ENCODE measurements around the gene R3HDM1.
A peak's percentile ranks its signal among the peaks of the same experiment; 100 is the strongest.
"Not testable (repeated sequence)": the region's sequence is repeated elsewhere in the genome, so short reads cannot be mapped to it uniquely, and the experiment has no call there.

Gene R3HDM1

DNA sequence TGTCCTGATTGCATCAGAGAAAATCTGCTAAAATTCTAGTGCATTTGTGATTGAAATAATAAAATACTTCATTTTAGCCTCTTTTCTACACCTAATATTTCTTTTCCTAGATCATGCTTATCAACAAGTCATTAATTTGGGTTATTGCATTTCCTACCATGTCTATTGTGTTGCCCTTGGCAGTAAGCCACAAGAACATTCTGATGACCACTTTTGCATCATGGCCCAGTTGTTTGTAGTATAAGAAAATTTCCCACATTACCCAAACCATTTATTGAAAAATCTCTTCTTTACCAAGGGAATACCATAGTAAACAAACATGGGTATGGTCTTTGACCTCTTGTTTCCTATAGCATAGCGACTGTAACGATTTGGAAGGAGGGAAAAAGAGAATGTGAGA is 76.3 kb downstream of the R3HDM1 start:
- no peak for ATAC-seq
- Mint-ChIP-seq H3K4me1 (no peaks in the 10 kb centered on the region), H3K36me3 (peaks cover 42% of the 10 kb centered on the region), H3K9me3 (no peaks in the 10 kb centered on the region), H3K4me3 (no peak overlapping the region), H3K27ac (no peak overlapping the region)
- DNase-seq (ENCODE audit: low spot score in 2 of 2) = no peak

GRCh38 chr2:135612319-135612718 is 81.0 kb downstream of the R3HDM1 start:
- Mint-ChIP-seq H3K4me1 (no peaks in the 10 kb centered on the region), H3K9me3 (no peaks in the 10 kb centered on the region), H3K27ac (no peak overlapping the region), H3K4me3 (no peak overlapping the region), H3K36me3 (peaks cover 13% of the 10 kb centered on the region)
- ATAC-seq = no peak
- no peak for DNase-seq (ENCODE audit: low spot score in 2 of 2)

DNA sequence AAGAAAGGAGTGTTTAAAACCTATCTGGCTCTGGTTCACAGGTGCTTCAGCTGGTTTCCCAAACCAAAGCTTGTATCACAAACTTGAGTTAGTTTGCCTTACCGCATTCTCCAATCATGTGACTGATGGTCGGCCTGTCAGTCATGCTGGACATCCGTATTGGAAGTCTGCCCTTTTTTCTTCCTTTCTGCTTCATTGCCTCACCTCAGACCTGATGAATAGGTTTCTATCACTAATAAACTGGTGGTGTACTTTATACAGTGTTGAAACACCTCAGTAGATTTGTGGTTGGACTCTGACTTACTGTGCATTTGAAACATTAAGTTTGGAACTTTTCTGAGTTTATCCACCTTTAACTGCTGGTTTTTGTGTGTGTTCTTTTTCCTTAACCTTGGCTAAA is 84.1 kb downstream of the R3HDM1 start:
- Mint-ChIP-seq H3K27ac (no peak overlapping the region), H3K9me3 (no peaks in the 10 kb centered on the region), H3K4me1 (no peaks in the 10 kb centered on the region), H3K4me3 (no peak overlapping the region), H3K36me3 (peaks cover 5% of the 10 kb centered on the region)
- ATAC-seq = no peak
- no peak for DNase-seq (ENCODE audit: low spot score in 2 of 2)

GRCh38 chr2:135617501-135618015 is 86.3 kb downstream of the R3HDM1 start:
- no peaks in the 10 kb centered on the region for H3K4me1 Mint-ChIP-seq
- no peaks in the 10 kb centered on the region for H3K9me3 Mint-ChIP-seq
- H3K4me3 Mint-ChIP-seq = no peak overlapping the region
- DNase-seq (ENCODE audit: low spot score in 2 of 2) (no peak), ATAC-seq (no peak)
- peaks cover 20% of the 10 kb centered on the region for H3K36me3 Mint-ChIP-seq
- no peak overlapping the region for H3K27ac Mint-ChIP-seq

GRCh38 chr2:135620198-135620597 is 88.9 kb downstream of the R3HDM1 start:
- Mint-ChIP-seq H3K36me3 (peaks cover 27% of the 10 kb centered on the region), H3K9me3 (no peaks in the 10 kb centered on the region)
- DNase-seq (ENCODE audit: low spot score in 2 of 2) = no peak

DNA sequence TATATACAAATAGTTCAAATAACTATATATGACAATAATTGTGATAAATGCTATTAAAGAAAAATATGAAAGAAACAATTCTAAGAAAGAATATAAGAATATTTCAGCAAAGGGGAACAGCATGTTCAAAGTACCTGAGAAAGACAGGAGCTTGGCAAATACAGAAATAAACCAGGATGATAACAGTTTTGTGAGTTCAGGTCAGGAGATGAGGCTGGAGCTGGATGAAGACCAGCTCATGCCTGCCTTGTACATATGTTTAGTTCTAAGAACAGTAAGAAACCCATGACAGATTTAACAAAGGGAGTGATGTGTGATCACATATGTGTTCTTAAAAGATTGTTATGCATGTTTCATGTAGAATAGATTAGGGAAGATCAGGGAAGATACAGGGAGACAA is 98.2 kb downstream of the R3HDM1 start:
- no peak overlapping the region for H3K27ac Mint-ChIP-seq
- no peak overlapping the region for H3K4me3 Mint-ChIP-seq
- DNase-seq (ENCODE audit: low spot score in 2 of 2) (no peak), ATAC-seq (no peak)
- H3K36me3 Mint-ChIP-seq = peaks cover 12% of the 10 kb centered on the region
- H3K4me1 Mint-ChIP-seq = no peaks in the 10 kb centered on the region
- H3K9me3 Mint-ChIP-seq = no peaks in the 10 kb centered on the region

More at GRCh38 chr2:135620198-135620597, 88.9 kb downstream of the R3HDM1 start:
- peak overlapping the region; percentile 77 for H3K27ac Mint-ChIP-seq
- H3K4me3 Mint-ChIP-seq = no peak overlapping the region
- no peaks in the 10 kb centered on the region for H3K4me1 Mint-ChIP-seq
- peak; percentile 97 for ATAC-seq

- H3K4me1 Mint-ChIP-seq; H3K9me3 Mint-ChIP-seq; ATAC-seq; H3K27ac Mint-ChIP-seq; H3K4me3 Mint-ChIP-seq; DNase-seq (ENCODE audit: low spot score in 2 of 2): not testable (repeated sequence)
- peaks cover 12% of the 10 kb centered on the region for H3K36me3 Mint-ChIP-seq
These were observed 98.8 kb downstream of the R3HDM1 start for GRCh38 chr2:135630034-135630433.

- H3K27ac Mint-ChIP-seq = peak overlapping the region; percentile 5
- ATAC-seq (no peak), DNase-seq (ENCODE audit: low spot score in 2 of 2) (no peak)
- H3K36me3 Mint-ChIP-seq = peaks cover 13% of the 10 kb centered on the region
- H3K4me3 Mint-ChIP-seq = no peak overlapping the region
- no peaks in the 10 kb centered on the region for H3K9me3 Mint-ChIP-seq
- H3K4me1 Mint-ChIP-seq = no peaks in the 10 kb centered on the region
These were observed 99.2 kb downstream of the R3HDM1 start for GRCh38 chr2:135630488-135630887.

- Mint-ChIP-seq H3K4me3 (no peak overlapping the region), H3K4me1 (peaks cover 12% of the 10 kb centered on the region), H3K9me3 (no peaks in the 10 kb centered on the region), H3K27ac (no peak overlapping the region), H3K36me3 (peaks cover 44% of the 10 kb centered on the region)
- ATAC-seq (no peak), DNase-seq (ENCODE audit: low spot score in 2 of 2) (no peak)
These were observed 102.3 kb downstream of the R3HDM1 start for GRCh38 chr2:135633582-135633981.

GRCh38 chr2:135635212-135635835 is 104.0 kb downstream of the R3HDM1 start:
- H3K36me3 Mint-ChIP-seq = peaks cover 56% of the 10 kb centered on the region
- ATAC-seq (no peak), DNase-seq (ENCODE audit: low spot score in 2 of 2) (no peak)
- H3K4me1 Mint-ChIP-seq = peaks cover 12% of the 10 kb centered on the region
- H3K4me3 Mint-ChIP-seq = no peak overlapping the region
- no peak overlapping the region for H3K27ac Mint-ChIP-seq
- no peaks in the 10 kb centered on the region for H3K9me3 Mint-ChIP-seq

DNA sequence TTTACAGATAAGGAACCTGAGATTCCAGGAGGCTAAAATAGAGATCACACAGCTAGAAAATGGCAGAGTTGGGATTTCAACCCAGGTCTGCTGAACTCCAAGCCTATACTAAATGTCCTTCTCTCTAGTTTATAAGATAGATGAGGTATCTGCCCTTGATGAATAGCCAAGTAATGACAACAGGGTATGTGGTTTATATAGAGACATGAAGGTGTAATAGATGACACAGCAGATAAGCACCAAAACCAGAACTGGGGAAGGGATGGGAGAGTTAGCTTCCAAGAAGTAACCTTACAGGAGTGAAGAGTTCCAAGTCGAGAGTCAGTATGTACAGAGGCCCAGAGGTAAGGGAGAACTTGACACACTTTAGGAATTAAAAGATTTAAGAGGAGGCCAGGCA is 105.7 kb downstream of the R3HDM1 start:
- Mint-ChIP-seq H3K4me3 (no peak overlapping the region), H3K9me3 (no peaks in the 10 kb centered on the region), H3K36me3 (peaks cover 59% of the 10 kb centered on the region), H3K4me1 (peaks cover 12% of the 10 kb centered on the region), H3K27ac (peak overlapping the region; percentile 63)
- DNase-seq (ENCODE audit: low spot score in 2 of 2) (no peak), ATAC-seq (peak; percentile 55)

- peaks cover 12% of the 10 kb centered on the region for H3K4me1 Mint-ChIP-seq
- H3K4me3 Mint-ChIP-seq = no peak overlapping the region
- DNase-seq (ENCODE audit: low spot score in 2 of 2) = no peak
- ATAC-seq = peak; percentile 85
- H3K9me3 Mint-ChIP-seq = no peaks in the 10 kb centered on the region
- H3K27ac Mint-ChIP-seq = peak overlapping the region; percentile 63
- H3K36me3 Mint-ChIP-seq = peaks cover 60% of the 10 kb centered on the region
These were observed 106.3 kb downstream of the R3HDM1 start for GRCh38 chr2:135637456-135638087.

DNA sequence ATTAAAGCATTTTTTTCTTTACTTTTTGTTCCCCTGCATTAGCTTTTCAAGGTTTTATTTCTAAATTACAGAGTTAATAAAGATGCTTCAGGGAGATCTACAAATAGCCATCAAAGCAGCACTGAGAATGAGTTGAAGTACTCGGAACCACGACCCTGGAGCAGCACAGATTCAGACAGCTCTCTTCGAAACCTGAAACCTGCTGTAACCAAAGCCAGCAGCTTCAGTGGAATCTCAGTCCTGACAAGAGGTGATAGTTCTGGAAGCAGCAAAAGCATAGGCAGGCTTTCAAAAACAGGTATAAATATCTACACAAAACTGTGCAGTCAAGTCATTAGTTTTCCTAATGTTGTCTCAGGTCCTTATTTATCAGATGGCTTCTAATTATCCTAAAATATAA is 107.5 kb downstream of the R3HDM1 start:
- Mint-ChIP-seq H3K4me1 (peaks cover 12% of the 10 kb centered on the region), H3K9me3 (no peaks in the 10 kb centered on the region), H3K27ac (no peak overlapping the region), H3K4me3 (no peak overlapping the region), H3K36me3 (peaks cover 69% of the 10 kb centered on the region)
- DNase-seq (ENCODE audit: low spot score in 2 of 2) (no peak), ATAC-seq (no peak)

DNA sequence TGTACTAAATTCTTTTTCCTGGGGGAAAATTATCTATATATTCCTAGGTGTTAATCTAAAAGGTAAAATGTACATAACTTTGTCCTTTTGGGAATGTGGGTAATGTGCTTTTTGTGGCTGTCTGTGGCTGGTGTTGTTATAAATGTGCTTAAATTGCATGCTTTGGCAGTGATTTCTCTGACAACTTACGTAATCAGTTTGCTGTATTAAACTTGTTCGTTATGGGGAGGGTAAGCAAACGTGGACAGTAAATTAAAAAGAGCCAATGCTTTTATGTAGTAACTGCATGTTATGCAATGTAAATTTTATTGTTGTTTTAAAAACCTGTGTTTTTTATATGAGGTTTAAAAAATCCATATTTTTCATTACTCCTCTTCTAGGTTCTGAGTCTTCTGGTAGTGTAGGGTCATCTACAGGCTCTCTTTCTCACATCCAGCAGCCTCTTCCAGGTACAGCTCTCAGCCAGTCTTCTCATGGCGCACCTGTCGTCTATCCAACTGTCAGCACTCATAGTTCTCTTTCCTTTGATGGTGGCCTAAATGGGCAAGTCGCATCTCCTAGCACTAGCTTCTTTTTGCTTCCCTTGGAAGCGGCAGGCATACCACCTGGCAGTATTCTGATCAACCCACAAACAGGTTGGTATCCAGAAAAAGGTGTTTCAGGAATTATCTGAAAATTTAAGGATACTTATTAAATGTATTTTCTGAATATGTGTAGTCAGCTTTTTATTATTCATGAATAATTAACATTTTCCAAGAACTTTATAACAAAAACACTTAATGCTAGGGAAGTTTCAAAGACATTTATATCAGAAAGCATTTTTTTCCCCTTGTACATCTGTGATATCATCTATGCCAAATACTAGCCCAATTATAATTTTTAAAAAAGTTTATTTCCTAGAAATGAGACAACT is 110.1 kb downstream of the R3HDM1 start:
- ATAC-seq = no peak
- peaks cover 73% of the 10 kb centered on the region for H3K36me3 Mint-ChIP-seq
- no peak overlapping the region for H3K27ac Mint-ChIP-seq
- H3K9me3 Mint-ChIP-seq = no peaks in the 10 kb centered on the region
- no peak for DNase-seq (ENCODE audit: low spot score in 2 of 2)
- no peak overlapping the region for H3K4me3 Mint-ChIP-seq
- H3K4me1 Mint-ChIP-seq = peaks cover 12% of the 10 kb centered on the region

DNA sequence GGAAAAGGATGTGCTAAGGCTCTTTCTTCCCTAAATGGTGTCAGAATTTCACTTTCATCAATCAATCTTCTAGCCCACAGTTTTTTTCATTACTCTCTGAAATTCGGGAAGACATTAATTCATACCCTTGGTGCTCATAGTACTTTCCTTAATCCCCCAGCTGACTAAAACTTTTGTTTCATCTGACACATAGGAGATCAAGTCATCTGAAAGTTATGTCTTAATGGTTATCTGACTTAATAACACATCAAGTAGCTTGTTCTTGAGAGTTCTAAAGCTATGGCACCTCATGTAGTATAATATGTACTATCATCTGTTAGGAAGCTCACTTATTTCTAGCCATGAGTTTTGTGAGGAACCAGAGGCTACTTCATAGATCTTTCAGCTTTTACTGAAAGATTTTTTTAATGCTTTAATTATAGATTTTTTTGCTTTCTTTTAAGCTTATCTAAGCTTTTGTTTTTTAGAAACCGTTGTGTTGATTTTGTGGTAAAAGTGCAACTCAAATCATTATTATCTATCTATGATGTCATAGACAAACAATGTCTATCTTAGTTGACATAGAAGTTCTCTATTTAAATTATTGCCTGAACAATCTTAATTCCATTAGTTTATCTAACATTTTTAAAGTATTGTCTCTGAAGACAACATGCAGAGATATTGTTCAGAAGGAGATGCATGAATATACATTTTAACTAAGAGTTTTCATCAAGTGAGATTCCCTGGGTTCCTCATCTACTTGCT is 116.7 kb downstream of the R3HDM1 start:
- peaks cover 63% of the 10 kb centered on the region for H3K36me3 Mint-ChIP-seq
- no peak overlapping the region for H3K4me3 Mint-ChIP-seq
- ATAC-seq (no peak), DNase-seq (ENCODE audit: low spot score in 2 of 2) (no peak)
- H3K9me3 Mint-ChIP-seq = no peaks in the 10 kb centered on the region
- H3K27ac Mint-ChIP-seq = no peak overlapping the region
- no peaks in the 10 kb centered on the region for H3K4me1 Mint-ChIP-seq
